GM12892 (cell line): ENCODE measurements around the gene CABCOCO1.

Experiments
- POLR2A ChIP-seq: IDR thresholded peaks from 2 replicates; pipeline ENCODE4 v1.6.1; 2011; ENCODE audit warnings: low read depth, low read length, control low read depth
- POLR2AphosphoS5 ChIP-seq: IDR thresholded peaks from 2 replicates; pipeline ENCODE4 v1.6.1; 2011; ENCODE audit warnings: low read depth, low read length, control low read depth

- no peak for TF ChIP-seq POLR2AphosphoS5
- TF ChIP-seq POLR2A, result no peak
Observed at GRCh38 chr10:61701706-61702105, 39.0 kb downstream of the CABCOCO1 start.
